Bronchial epithelial cell (primary cell): Measurements from ENCODE around the gene HNRNPUL1. TPM values are rescaled to one million over a fixed set of nuclear protein-coding genes. Genes with fewer than 3 reads are reported as not detected.

Experiments
- DNase-seq: peaks from one replicate; pipeline ENCODE4 v3.0.0-alpha.2; 2010; ENCODE audit warnings: low read depth
- FAIRE-seq: peaks from 2 replicates; lab custom pipeline; 2011; peaks lifted over from hg19 to GRCh38; lab: Jason Lieb, UNC
- H3K27me3 ChIP-seq: 2 replicates; pipeline ENCODE4 v1.5.1; 2011; ENCODE audit warnings: low read length; ENCODE audit not compliant: control insufficient read depth, insufficient read depth
- H3K36me3 ChIP-seq: 2 replicates; pipeline ENCODE4 v1.5.1; 2011; ENCODE audit warnings: low read length; ENCODE audit not compliant: control insufficient read depth, insufficient read depth
- H3K4me3 ChIP-seq: 2 replicates; pipeline ENCODE4 v1.5.1; 2011; ENCODE audit warnings: mild to moderate bottlenecking, low read depth, low read length, control low read depth
- total RNA-seq: library from RNA; depleted of rRNA; stranded (reverse); fragments of >200 nt; gene quantifications from 2 replicates; pipeline ENCODE4 v1.2.1, GENCODE V29; 2014
- TF ChIP-seq, protein P1 (sequence below): IDR thresholded peaks from 2 replicates; pipeline ENCODE4 v1.5.1; 2011; ENCODE audit warnings: mild to moderate bottlenecking, moderate library complexity, low read length, control low read depth, inconsistent platforms; ENCODE audit not compliant: insufficient read depth, severe bottlenecking

Gene HNRNPUL1
- total RNA-seq = 41.9 and 43.5 TPM in 2 replicates

DNA sequence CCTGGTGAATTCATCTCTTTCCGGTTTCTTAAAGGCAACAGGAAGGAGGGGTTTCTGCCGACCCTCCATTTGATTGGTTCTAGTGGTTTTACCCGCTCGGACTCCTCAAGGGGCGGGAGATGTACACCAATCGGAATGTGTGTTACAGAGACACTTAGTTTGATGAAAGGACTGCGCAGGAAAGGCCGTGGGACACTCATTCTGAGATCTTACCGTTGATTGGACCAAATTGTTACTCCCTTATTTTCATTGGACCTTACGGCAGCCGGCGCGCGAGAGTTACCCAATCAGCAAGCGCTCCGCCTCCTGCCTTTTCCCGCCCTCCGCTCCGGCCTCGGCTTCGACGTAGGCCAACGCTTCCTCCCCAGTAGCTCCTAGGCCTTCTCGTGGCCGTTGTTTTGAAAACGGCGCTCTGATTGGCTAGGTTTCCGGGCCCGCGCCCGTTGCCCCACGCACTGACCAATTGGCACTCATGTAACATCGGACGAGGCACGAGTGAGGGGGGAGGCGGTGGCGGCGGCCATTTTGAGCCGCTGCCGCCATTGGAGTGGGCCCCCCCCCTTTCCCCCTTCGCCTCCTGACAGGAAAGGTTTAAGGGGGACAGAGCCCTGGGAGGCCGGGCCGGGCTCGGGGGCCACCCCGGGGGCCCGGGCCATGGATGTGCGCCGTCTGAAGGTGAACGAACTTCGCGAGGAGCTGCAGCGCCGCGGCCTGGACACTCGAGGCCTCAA, at the start of gene HNRNPUL1:
Gene HNRNPUL1 (plus strand): TSS at position 523 of the 731 bp plus-strand sequence. CDS start 132 bp downstream, at position 655.
- DNase-seq = peak; percentile 100
- no peak for FAIRE-seq
- Histone ChIP-seq H3K4me3 (peak within 1 kb of the TSS; percentile 89), H3K27me3 (no peaks in the 10 kb centered on the region), H3K36me3 (peaks cover 10% of the 10 kb centered on the region)
- TF ChIP-seq, protein P1, sequence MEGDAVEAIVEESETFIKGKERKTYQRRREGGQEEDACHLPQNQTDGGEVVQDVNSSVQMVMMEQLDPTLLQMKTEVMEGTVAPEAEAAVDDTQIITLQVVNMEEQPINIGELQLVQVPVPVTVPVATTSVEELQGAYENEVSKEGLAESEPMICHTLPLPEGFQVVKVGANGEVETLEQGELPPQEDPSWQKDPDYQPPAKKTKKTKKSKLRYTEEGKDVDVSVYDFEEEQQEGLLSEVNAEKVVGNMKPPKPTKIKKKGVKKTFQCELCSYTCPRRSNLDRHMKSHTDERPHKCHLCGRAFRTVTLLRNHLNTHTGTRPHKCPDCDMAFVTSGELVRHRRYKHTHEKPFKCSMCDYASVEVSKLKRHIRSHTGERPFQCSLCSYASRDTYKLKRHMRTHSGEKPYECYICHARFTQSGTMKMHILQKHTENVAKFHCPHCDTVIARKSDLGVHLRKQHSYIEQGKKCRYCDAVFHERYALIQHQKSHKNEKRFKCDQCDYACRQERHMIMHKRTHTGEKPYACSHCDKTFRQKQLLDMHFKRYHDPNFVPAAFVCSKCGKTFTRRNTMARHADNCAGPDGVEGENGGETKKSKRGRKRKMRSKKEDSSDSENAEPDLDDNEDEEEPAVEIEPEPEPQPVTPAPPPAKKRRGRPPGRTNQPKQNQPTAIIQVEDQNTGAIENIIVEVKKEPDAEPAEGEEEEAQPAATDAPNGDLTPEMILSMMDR = peak; percentile 57

- no peak for FAIRE-seq
Measured at GRCh38 chr19:41217741-41218140, 46.4 kb upstream of the HNRNPUL1 start.

GRCh38 chr19:41218249-41218614, 45.9 kb upstream of the HNRNPUL1 start:
- Histone ChIP-seq H3K27me3 (no peaks in the 10 kb centered on the region), H3K4me3 (peak overlapping the region; percentile 53), H3K36me3 (peaks cover 3% of the 10 kb centered on the region)
- FAIRE-seq (no peak), DNase-seq (no peak)
- TF ChIP-seq, protein P1 = no peak

More at GRCh38 chr19:41217741-41218140, 46.4 kb upstream of the HNRNPUL1 start:
- H3K36me3 ChIP-seq = peaks cover 3% of the 10 kb centered on the region
- no peaks in the 10 kb centered on the region for H3K27me3 ChIP-seq
- DNase-seq = no peak
- H3K4me3 ChIP-seq = no peak overlapping the region
- TF ChIP-seq, protein P1 = no peak

DNA sequence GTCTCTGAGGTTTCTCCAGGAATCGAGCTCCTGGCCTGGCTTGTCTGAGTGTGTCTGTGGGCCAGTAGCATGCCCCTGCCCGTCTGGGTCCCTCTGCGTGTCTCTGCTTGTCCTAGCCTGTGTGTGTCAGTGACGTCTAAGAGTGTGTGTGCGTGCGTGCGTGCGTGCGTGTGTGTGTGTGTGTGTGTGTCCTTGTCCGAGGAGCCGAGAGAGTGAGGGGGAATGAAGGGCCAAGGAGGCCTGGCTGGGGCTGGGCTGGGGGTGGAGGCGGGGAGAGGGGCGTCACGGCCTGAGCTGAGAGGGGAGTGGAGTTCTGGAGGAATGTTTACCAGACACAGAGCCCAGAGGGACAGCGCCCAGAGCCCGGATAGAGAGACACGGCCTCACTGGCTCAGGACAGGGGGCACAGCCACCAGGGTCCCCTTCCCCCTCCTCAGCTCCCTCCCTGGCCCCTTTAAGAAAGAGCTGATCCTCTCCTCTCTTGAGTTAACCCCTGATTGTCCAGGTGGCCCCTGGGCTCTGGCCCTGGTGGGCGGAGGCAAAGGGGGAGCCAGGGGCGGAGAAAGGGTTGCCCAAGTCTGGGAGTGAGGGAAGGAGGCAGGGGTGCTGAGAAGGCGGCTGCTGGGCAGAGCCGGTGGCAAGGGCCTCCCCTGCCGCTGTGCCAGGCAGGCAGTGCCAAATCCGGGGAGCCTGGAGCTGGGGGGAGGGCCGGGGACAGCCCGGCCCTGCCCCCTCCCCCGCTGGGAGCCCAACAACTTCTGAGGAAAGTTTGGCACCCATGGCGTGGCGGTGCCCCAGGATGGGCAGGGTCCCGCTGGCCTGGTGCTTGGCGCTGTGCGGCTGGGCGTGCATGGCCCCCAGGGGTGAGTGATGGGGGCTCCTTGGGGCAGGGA, 45.3 kb upstream of the HNRNPUL1 start, which contains the start of gene AXL:
Gene AXL (plus strand): TSS at position 609 of the 893 bp plus-strand sequence. CDS start 170 bp downstream, at position 779.
- DNase-seq (peak; percentile 94), FAIRE-seq (no peak)
- peak within 1 kb of the TSS; percentile 53 for H3K4me3 ChIP-seq
- no peaks in the 10 kb centered on the region for H3K27me3 ChIP-seq
- H3K36me3 ChIP-seq = peaks cover 3% of the 10 kb centered on the region
- TF ChIP-seq, protein P1 = no peak

GRCh38 chr19:41219924-41220567, 44.1 kb upstream of the HNRNPUL1 start:
- DNase-seq (no peak), FAIRE-seq (no peak)
- TF ChIP-seq, protein P1 = no peak
- Histone ChIP-seq H3K36me3 (peaks cover 3% of the 10 kb centered on the region), H3K4me3 (peak overlapping the region; percentile 53), H3K27me3 (no peaks in the 10 kb centered on the region)
